Measurements from ENCODE around the gene TLN1.

DNA sequence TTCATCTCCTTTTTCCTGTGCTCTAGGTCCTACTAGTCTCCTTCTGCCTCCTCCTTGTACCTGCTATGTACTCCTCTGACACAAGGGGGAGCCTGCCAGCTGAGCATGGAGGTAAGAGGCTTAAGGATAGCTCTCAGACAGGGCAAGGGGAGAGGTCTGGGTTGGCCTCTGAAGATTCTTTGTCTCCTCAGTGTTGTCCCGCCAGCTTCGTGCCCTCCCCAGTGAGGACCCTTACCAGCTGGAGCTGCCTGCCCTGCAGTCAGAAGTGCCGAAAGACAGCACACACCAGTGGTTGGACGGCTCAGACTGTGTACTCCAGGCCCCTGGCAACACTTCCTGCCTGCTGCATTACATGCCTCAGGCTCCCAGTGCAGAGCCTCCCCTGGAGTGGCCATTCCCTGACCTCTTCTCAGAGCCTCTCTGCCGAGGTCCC, 4.2 kb upstream of the TLN1 start:
- TF ChIP-seq EZH2 (IDR thresholded peaks at IDR 0.05; ENCODE audit: insufficient read depth, poor library complexity, severe bottlenecking) = no peak
- TF ChIP-seq EZH2phosphoT487 (IDR thresholded peaks at IDR 0.05; ENCODE audit: insufficient read depth, low read depth) = no peak
